Heart left ventricle (tissue), 16 donors: Measurements from ENCODE around the gene CELF2. TPM values are rescaled to one million over a fixed set of nuclear protein-coding genes. Genes with fewer than 3 reads are reported as not detected.
A peak's percentile ranks its signal among the peaks of the same experiment; 100 is the strongest.

Source experiments
- ATAC-seq, 4 donors: fragments of 200-7000 bp; cut with Tn5 transposase; one replicate each; pipeline ENCODE4 v1.9.1; 2020 to 2022; ENCODE audit warnings: moderate library complexity in 4 of 4, mild to moderate bottlenecking in 3 of 4, moderate number of reproducible peaks in 1 of 4
- DNase-seq, 5 donors: peaks; one replicate each; pipeline ENCODE4 v3.0.0-alpha.2; 2020
- H3K27ac ChIP-seq, 12 donors: fragments of 200-600 bp; sonication (generic) in 4 of 12; one replicate each; pipeline versions ENCODE4 v1.5.0 to v1.8.0; 2016 to 2022; ENCODE audit warnings: mild to moderate bottlenecking in 2 of 12
- H3K27me3 ChIP-seq, 9 donors: fragments of 200-600 bp; sonication (generic) in 2 of 9; one replicate each; pipeline versions ENCODE4 v1.5.1 to v1.8.0; 2016 to 2022; ENCODE audit warnings: mild to moderate bottlenecking in 3 of 9
- H3K36me3 ChIP-seq, 9 donors: fragments of 200-600 bp; sonication (generic) in 2 of 9; one replicate each; pipeline versions ENCODE4 v1.5.0 to v1.8.0; 2018 to 2022; ENCODE audit warnings: mild to moderate bottlenecking in 2 of 9
- H3K4me1 ChIP-seq, 12 donors: fragments of 200-600 bp; sonication (generic) in 4 of 12; one replicate each; pipeline versions ENCODE4 v1.5.0 to v1.8.0; 2016 to 2022; ENCODE audit warnings: mild to moderate bottlenecking in 3 of 12
- H3K4me3 ChIP-seq, 12 donors: fragments of 200-600 bp; sonication (generic) in 4 of 12; one replicate each; pipeline versions ENCODE4 v1.5.0 to v1.8.0; 2017 to 2022; ENCODE audit warnings: mild to moderate bottlenecking in 9 of 12, moderate library complexity in 4 of 12
- H3K9me3 ChIP-seq, 12 donors: fragments of 200-600 bp; sonication (generic) in 4 of 12; one replicate each; pipeline versions ENCODE4 v1.5.0 to v1.8.0; 2016 to 2022; ENCODE audit warnings: mild to moderate bottlenecking in 1 of 12
- POLR2A ChIP-seq, 2 donors: fragments of 450-650 bp; IDR thresholded peaks; one replicate each; pipeline ENCODE4 v1.6.1; 2017; ENCODE audit warnings: antibody characterized with exemption in 2 of 2, mild to moderate bottlenecking in 2 of 2, moderate library complexity in 2 of 2
- WGBS, 4 donors: extraction: QIAGEN DNeasy Blood & Tissue Kit in 2 of 4; methylation state at CpG; one replicate each; pipeline versions ENCODE4 v1.1.5 to v1.1.7; 2013 to 2018; 5-methylcytosine and 5-hydroxymethylcytosine counted together
- intact Hi-C, 10 donors: fragments of 100-400 bp; cut with DNase I; formaldehyde crosslinking; loops; one replicate each; pipeline versions ENCODE4 v1.11.1 to v1.14.2; 2022
- polyA plus RNA-seq, 2 donors: library from polyadenylated mRNA; stranded (reverse); fragments of 200-250 nt; gene quantifications; one replicate each; pipeline ENCODE4 v1.2.3, GENCODE V29; 2013
- total RNA-seq, 9 donors: library from RNA; depleted of rRNA in 2 of 9; stranded (reverse); fragments of >200 nt in 2 of 9; fragmentation: NEBNext Ultra II Directional in 3 of 9; extraction: Animal tissue kit (Norgen Biotek cat#: 25700) in 3 of 9; gene quantifications; one replicate each; pipeline versions ENCODE4 v1.1.0 to v1.2.4, GENCODE V29; 2016 to 2023
- TF ChIP-seq, protein P1 (sequence below), 12 donors: fragments of 200-600 bp; sonication (generic) in 4 of 12; IDR thresholded peaks; one replicate each; pipeline versions ENCODE4 v1.5.0 to v1.8.0; 2018 to 2022; ENCODE audit warnings: antibody characterized with exemption in 12 of 12, mild to moderate bottlenecking in 5 of 12
- donor health status: ischemic (EF 13 %, LVEDD 7.1; RV severe dilation, severe dysfunction).
- donor health status: healthy with polysubstance abuse.
- donor health status: DM: no; HTN: yes; CAD: no.
- donor health status: DM: no; HTN: no; CAD: no.
- donor health status: ischemic (EF 25% LVEDD 6.9; RV normal size, moderate dysfunction).
- donor health status: ischemic (EF 25% LVEDD 5.7; RV mildly dilated, moderate dysfunction).
- donor health status: healthy.
- donor health status: DM: yes; HTN: yes; CAD: no.
- donor health status: ischemic (EF 35%, LVEDD 5.7; RV mildly dilated, moderate dysfunction).
- donor health status: nonischemic (EF 11% LVEDD 7.7; RV severe dilation, severe dysfunction).
- donor health status: DM: yes; HTN: yes; CAD: no.
- donor health status: PGD.
- donor health status: ischemic (EF 29% LVEDD 5.4; RV normal size, mild dysfunction).
- donor health status: nonischemic (EF 23%, LVEDD 6.1; RV moderate dilation, normal function).

The CELF2 gene
- total and polyA plus RNA-seq, 11 donors, result 14.2 to 103 (median 67.1) TPM

DNA sequence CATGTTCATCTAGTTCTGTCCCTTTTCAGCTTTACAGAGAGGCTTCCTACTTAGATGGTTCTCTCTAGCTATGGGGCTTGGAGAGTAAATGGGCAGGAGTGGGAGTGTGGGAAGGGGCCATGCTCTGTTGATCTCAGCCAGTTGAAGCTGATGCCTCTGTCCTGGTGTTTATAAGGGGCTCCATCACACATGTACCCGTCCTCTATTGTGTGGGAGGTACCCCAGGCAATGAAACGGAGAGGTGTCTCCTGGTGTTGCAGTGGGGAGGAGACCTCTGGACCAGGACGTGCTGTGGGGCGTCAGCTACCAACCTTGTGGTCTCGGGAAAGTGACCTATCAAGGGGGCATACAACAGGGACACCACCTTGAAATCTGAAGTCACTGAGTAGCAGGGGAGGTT, 173.5 kb downstream of the CELF2 start:
- 80 to 87% (median 86%) methylated on average over 5 of the region's 5 CpGs for WGBS, 4 donors
- Histone ChIP-seq H3K9me3 (no peaks in the 10 kb centered on the region), H3K27me3 (no peaks in the 10 kb centered on the region), H3K4me3 (no peak overlapping the region), H3K36me3 (peaks cover 0 to 12% (median 0%) of the 10 kb centered on the region in 9 donors), H3K4me1 (peaks cover 13 to 91% (median 57%) of the 10 kb centered on the region in 12 donors), H3K27ac (peak overlapping the region in 7 of 12 donors; percentile 65 to 83 (median 72))
- DNase-seq, result no peak
- no peak for ATAC-seq
- TF ChIP-seq, protein P1, sequence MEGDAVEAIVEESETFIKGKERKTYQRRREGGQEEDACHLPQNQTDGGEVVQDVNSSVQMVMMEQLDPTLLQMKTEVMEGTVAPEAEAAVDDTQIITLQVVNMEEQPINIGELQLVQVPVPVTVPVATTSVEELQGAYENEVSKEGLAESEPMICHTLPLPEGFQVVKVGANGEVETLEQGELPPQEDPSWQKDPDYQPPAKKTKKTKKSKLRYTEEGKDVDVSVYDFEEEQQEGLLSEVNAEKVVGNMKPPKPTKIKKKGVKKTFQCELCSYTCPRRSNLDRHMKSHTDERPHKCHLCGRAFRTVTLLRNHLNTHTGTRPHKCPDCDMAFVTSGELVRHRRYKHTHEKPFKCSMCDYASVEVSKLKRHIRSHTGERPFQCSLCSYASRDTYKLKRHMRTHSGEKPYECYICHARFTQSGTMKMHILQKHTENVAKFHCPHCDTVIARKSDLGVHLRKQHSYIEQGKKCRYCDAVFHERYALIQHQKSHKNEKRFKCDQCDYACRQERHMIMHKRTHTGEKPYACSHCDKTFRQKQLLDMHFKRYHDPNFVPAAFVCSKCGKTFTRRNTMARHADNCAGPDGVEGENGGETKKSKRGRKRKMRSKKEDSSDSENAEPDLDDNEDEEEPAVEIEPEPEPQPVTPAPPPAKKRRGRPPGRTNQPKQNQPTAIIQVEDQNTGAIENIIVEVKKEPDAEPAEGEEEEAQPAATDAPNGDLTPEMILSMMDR (IDR thresholded peaks at IDR 0.05), result no peak
- TF ChIP-seq POLR2A (IDR thresholded peaks at IDR 0.05), result no peak
- intact Hi-C loops, result loop anchor here in 1 of 10 donors (10.0 kb wide), 1 partner anchor 74 kb away; no protein-coding TSS in a partner anchor

DNA sequence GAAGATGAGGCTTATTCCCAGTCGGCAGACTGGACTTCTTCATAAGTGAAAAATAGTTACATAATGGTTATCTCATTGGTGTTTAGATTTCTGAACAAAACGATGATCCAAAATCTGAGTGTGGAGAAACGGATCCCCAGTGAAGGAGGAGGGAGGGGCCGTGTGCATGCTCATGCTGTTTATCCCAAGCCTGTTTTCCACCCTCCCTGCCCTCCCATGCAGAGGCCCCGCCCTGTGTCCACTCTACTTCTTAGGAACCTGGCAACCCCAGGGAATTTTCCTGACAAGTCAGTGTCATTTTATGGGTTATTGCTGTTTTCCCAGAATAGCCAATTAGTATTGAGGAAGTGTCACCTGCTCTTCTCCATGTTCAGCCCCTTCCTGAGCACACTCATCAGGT, 174.0 kb downstream of the CELF2 start:
- no peak for DNase-seq
- Histone ChIP-seq H3K27ac (peak overlapping the region; percentile 5 to 83 (median 66)), H3K4me3 (no peak overlapping the region), H3K36me3 (peaks cover 0 to 16% (median 0%) of the 10 kb centered on the region in 9 donors), H3K4me1 (peaks cover 15 to 91% (median 57%) of the 10 kb centered on the region in 12 donors), H3K9me3 (no peaks in the 10 kb centered on the region), H3K27me3 (no peaks in the 10 kb centered on the region)
- ATAC-seq, result peak in 2 of 4 donors; percentile 6 to 18
- intact Hi-C loops, result loop anchor here in 1 of 10 donors (10.0 kb wide), 1 partner anchor 73 kb away; no protein-coding TSS in a partner anchor
- TF ChIP-seq POLR2A (IDR thresholded peaks at IDR 0.05), result no peak
- TF ChIP-seq, protein P1 (IDR thresholded peaks at IDR 0.05), result no peak
- 60 to 75% (median 65%) methylated on average over 5 of the region's 5 CpGs for WGBS, 4 donors

DNA sequence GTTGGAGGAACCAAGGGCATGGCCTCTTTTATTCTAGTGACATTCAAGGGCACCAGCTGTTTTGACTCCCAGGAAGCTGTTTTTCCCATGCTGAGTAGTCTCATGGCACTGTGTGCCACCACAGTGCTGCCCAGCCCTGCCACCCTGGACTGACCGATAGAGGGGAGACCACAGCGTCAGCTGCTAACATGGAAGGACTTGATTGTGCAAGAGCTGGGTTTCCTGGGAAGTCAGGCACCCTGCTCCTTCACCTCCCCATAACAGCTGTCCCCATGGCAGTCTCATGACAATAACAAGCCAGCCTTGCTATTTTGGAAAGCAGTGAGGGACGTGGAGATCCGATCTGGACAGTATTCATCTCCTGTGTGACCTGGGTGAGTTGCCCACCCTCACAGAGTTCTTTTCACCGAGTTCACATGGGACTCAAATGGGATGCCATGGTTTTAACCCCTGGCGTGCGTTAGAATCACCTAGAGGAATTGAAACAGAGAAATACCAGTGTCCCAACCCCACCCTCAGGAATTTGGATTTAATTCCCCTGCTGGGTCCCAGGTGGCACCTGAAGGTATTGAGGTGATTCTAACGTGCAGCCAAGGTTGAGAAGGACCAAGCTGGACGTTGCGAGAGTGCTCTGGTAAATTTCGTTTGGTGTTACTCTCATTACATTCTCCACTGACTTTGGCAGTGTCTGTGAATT, 174.8 kb downstream of the CELF2 start:
- DNase-seq (peak in 4 of 5 donors; percentile 55 to 77 (median 62)), ATAC-seq (peak; percentile 86 to 92 (median 90))
- Histone ChIP-seq H3K27ac (peak overlapping the region; percentile 5 to 83 (median 66)), H3K36me3 (peaks cover 0 to 16% (median 0%) of the 10 kb centered on the region in 9 donors), H3K27me3 (no peaks in the 10 kb centered on the region), H3K4me1 (peaks cover 15 to 94% (median 61%) of the 10 kb centered on the region in 12 donors), H3K9me3 (no peaks in the 10 kb centered on the region), H3K4me3 (no peak overlapping the region)
- intact Hi-C loops, result loop anchor here in 1 of 10 donors (10.0 kb wide), 1 partner anchor 72 kb away; no protein-coding TSS in a partner anchor
- WGBS, 4 donors, result 47 to 52% (median 51%) methylated on average over 10 to 11 of the region's 11 CpGs
- TF ChIP-seq POLR2A (IDR thresholded peaks at IDR 0.05), result no peak
- TF ChIP-seq, protein P1 (IDR thresholded peaks at IDR 0.05), result peak in 3 of 12 donors; percentile 7 to 19 (median 15)

- Histone ChIP-seq H3K4me3 (no peak overlapping the region), H3K4me1 (peaks cover 15 to 94% (median 67%) of the 10 kb centered on the region in 12 donors), H3K36me3 (peaks cover 0 to 16% (median 0%) of the 10 kb centered on the region in 9 donors), H3K27ac (peak overlapping the region in 11 of 12 donors; percentile 5 to 83 (median 67)), H3K9me3 (no peaks in the 10 kb centered on the region), H3K27me3 (no peaks in the 10 kb centered on the region)
- TF ChIP-seq, protein P1 (IDR thresholded peaks at IDR 0.05), result no peak
- TF ChIP-seq POLR2A (IDR thresholded peaks at IDR 0.05), result no peak
- intact Hi-C loops, result loop anchor here in 1 of 10 donors (10.0 kb wide), 1 partner anchor 72 kb away; no protein-coding TSS in a partner anchor
- DNase-seq, result no peak
- WGBS, 4 donors, result 61 to 69% (median 65%) methylated on average over 7 of the region's 7 CpGs
- ATAC-seq, result no peak
These were observed 175.4 kb downstream of the CELF2 start for GRCh38 chr10:11193001-11193551.
